Endothelial cell of umbilical vein (primary cell): Measurements from ENCODE around the gene VDR. TPM values are rescaled to one million over a fixed set of nuclear protein-coding genes. Genes with fewer than 3 reads are reported as not detected.

Experiments
- BruUV-seq: library from RNA; stranded (reverse); fragments of 400-500 nt; replicated peaks from 2 replicates; lab custom pipeline; 2021; lab: Mats Ljungman, UMichigan
- CTCF ChIA-PET: fragments of 300-600, 350-600 bp; sonication (Branson Sonifier 250); formaldehyde crosslinking; loops from one replicate; lab custom pipeline; 2021; ENCODE audit warnings: antibody characterized with exemption, inconsistent platforms; lab: Charles Lee
- POLR2A ChIA-PET: fragments of 300-600, 350-600 bp; sonication (Branson Sonifier 250); formaldehyde crosslinking; loops from one replicate; lab custom pipeline; 2021; ENCODE audit warnings: antibody characterized with exemption, inconsistent platforms; lab: Charles Lee
- DNase-seq: peaks from one replicate; pipeline ENCODE4 v3.0.0-alpha.2; 2011; ENCODE audit warnings: low read depth, low spot score
- FAIRE-seq: peaks from 2 replicates; lab custom pipeline; 2011; peaks lifted over from hg19 to GRCh38; lab: Jason Lieb, UNC
- H2AFZ ChIP-seq: 2 replicates; pipeline ENCODE4 v1.6.0; 2012; ENCODE audit warnings: low read depth, low read length, control low read depth, inconsistent platforms
- H3K27ac ChIP-seq: 2 replicates; pipeline ENCODE4 v1.5.1; 2011; ENCODE audit warnings: low read depth, mild to moderate bottlenecking, control low read depth, low read length, moderate library complexity; ENCODE audit not compliant: insufficient read depth
- H3K27me3 ChIP-seq, 2 experiments: 2 replicates each; pipeline versions ENCODE4 v1.6.0 to v1.6.1; 2011; ENCODE audit warnings: low read length in 2 of 2, mixed read lengths in 1 of 2; ENCODE audit not compliant: control insufficient read depth in 2 of 2, insufficient read depth in 2 of 2
- H3K36me3 ChIP-seq, 2 experiments: 2 replicates in 1 of 2; 3 replicates in 1 of 2; pipeline ENCODE4 v1.5.1; 2011; ENCODE audit warnings: low read length in 2 of 2, mild to moderate bottlenecking in 1 of 2, moderate library complexity in 1 of 2; ENCODE audit not compliant: control insufficient read depth in 2 of 2, insufficient read depth in 2 of 2; ENCODE audit errors: extremely low read depth in 1 of 2
- H3K4me1 ChIP-seq: 3 replicates; pipeline ENCODE4 v1.5.1; 2011; ENCODE audit warnings: mild to moderate bottlenecking, low read length; ENCODE audit not compliant: control insufficient read depth, insufficient read depth; ENCODE audit errors: extremely low read depth
- H3K4me2 ChIP-seq: 2 replicates; pipeline ENCODE4 v1.6.1; 2011; ENCODE audit warnings: low read length, control low read depth, mixed read lengths; ENCODE audit not compliant: insufficient read depth
- H3K4me3 ChIP-seq, 3 experiments: fragments of 200-600 bp in 1 of 3; sonication (generic), shearing (Covaris generic) in 1 of 3; replicated peaks in 1 of 3; 2 replicates each; pipeline ENCODE4 v1.5.1; 2011 to 2016; ENCODE audit warnings: control low read depth in 3 of 3, low read length in 3 of 3, mild to moderate bottlenecking in 2 of 3, inconsistent platforms in 1 of 3, low read depth in 1 of 3, moderate library complexity in 1 of 3; ENCODE audit not compliant: insufficient read depth in 1 of 3
- H3K79me2 ChIP-seq: 2 replicates; pipeline ENCODE4 v1.6.0; 2012; ENCODE audit warnings: low read length, inconsistent platforms; ENCODE audit not compliant: control insufficient read depth, insufficient read depth
- H3K9ac ChIP-seq: replicated peaks from 2 replicates; pipeline ENCODE3; 2011; ENCODE audit warnings: low read length, control low read depth; ENCODE audit not compliant: insufficient read depth; ENCODE audit errors: extremely low read depth
- H3K9me1 ChIP-seq: replicated peaks from 3 replicates; pipeline ENCODE4 v1.6.0; 2011; ENCODE audit warnings: mild to moderate bottlenecking, low read length; ENCODE audit not compliant: control insufficient read depth, insufficient read depth; ENCODE audit errors: extremely low read depth
- H3K9me3 ChIP-seq: replicated peaks from 2 replicates; pipeline ENCODE4 v1.5.1; 2012; ENCODE audit warnings: low read length, inconsistent platforms; ENCODE audit not compliant: control insufficient read depth, insufficient read depth
- H4K20me1 ChIP-seq: replicated peaks from 2 replicates; pipeline ENCODE3; 2011; ENCODE audit warnings: mild to moderate bottlenecking, low read length; ENCODE audit not compliant: control insufficient read depth, insufficient read depth; ENCODE audit errors: extremely low read depth
- EZH2 ChIP-seq: IDR thresholded peaks from 2 replicates; pipeline ENCODE4 v1.6.1; 2012; ENCODE audit warnings: borderline replicate concordance, low read depth, mild to moderate bottlenecking, moderate library complexity, low read length, inconsistent platforms; ENCODE audit not compliant: severe bottlenecking
- FOS ChIP-seq: IDR thresholded peaks from 2 replicates; pipeline ENCODE4 v1.6.1; 2011; ENCODE audit warnings: mild to moderate bottlenecking, low read length, moderate library complexity, borderline replicate concordance; ENCODE audit not compliant: insufficient read depth
- GATA2 ChIP-seq: IDR thresholded peaks from 2 replicates; pipeline ENCODE4 v1.7.0; 2011; ENCODE audit warnings: low read depth, mild to moderate bottlenecking, moderate library complexity, mixed read lengths, low read length; ENCODE audit not compliant: insufficient read length, insufficient read depth
- JUN ChIP-seq: IDR thresholded peaks from 2 replicates; pipeline ENCODE4 v1.6.1; 2011; ENCODE audit warnings: borderline replicate concordance, low read depth; ENCODE audit not compliant: insufficient read length, insufficient read depth
- MYC ChIP-seq: IDR thresholded peaks from one replicate; pipeline ENCODE4 v1.6.1; 2011; ENCODE audit warnings: mild to moderate bottlenecking, low read depth, low read length
- POLR2A ChIP-seq: IDR thresholded peaks from 2 replicates; pipeline ENCODE4 v1.6.1; 2012; ENCODE audit warnings: low read depth, mild to moderate bottlenecking, control low read depth, low read length
- POLR2AphosphoS5 ChIP-seq: IDR thresholded peaks from 2 replicates; pipeline ENCODE4 v1.6.1; 2012; ENCODE audit warnings: low read depth, mild to moderate bottlenecking, control low read depth, low read length, moderate library complexity; ENCODE audit not compliant: insufficient read depth
- dilution Hi-C: fragments of 300-500 bp; cut with MboI; formaldehyde crosslinking; loops from one replicate; pipeline ENCODE4 v1.15.0; 2019; ENCODE audit warnings: low sequenced_read_pairs; ENCODE audit not compliant: extremely low pct_ligation_motif_present
- intact Hi-C: fragments of 100-400 bp; cut with micrococcal nuclease; formaldehyde crosslinking; loops from one replicate; pipeline ENCODE4 v1.10.0; 2022
- polyA plus RNA-seq, 4 experiments: library from polyadenylated mRNA; depleted of rRNA in 3 of 4; stranded (reverse) in 3 of 4; unstranded in 1 of 4; fragments of >200 nt; gene quantifications; 2 replicates each; pipeline versions ENCODE4 v1.2.1 to v1.2.3, GENCODE V29; 2011 to 2012; ENCODE audit warnings: missing spikeins in 1 of 4
- total RNA-seq: library from RNA; stranded (reverse); gene quantifications from 2 replicates; pipeline ENCODE4 v1.2.3, GENCODE V29; 2021
- TF ChIP-seq, protein P1 (sequence below), 2 donors: IDR thresholded peaks; 1 replicate in 1 of 2; 2 replicates in 1 of 2; pipeline ENCODE4 v1.5.1; 2011; ENCODE audit warnings: low read length in 2 of 2, mild to moderate bottlenecking in 2 of 2, moderate library complexity in 2 of 2, control low read depth in 1 of 2, inconsistent platforms in 1 of 2, low read depth in 1 of 2; ENCODE audit not compliant: insufficient read depth in 1 of 2; ENCODE audit errors: extremely low read depth in 1 of 2
- TF ChIP-seq, protein P2 (sequence below): IDR thresholded peaks from 2 replicates; pipeline ENCODE4 v1.6.1; 2011; ENCODE audit not compliant: insufficient read depth, insufficient read length

The VDR gene
- total and polyA plus RNA-seq, 2 donors (not counting 3 experiments of a cell fraction or from before 2014, with no cell fraction given), result 0.73 to 0.91 TPM

DNA sequence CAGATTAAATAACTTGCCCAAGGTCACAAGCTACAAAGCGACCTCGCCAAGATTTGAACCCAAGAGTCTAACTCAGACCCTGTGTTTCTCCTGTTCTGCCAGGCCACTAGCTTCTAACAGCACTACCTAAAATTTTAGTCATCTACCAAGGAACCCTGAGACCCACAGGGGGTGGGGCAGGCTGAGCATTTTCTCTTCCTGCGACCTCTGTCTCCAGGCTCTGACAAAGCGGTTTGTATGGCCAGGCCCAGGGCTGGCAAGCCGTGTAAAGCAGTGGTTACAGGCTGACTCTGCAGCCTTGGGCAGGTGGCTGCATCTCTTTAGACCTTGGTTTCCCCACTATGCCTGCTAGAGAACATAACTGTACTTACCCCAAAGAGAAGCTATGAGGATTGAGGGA is 5.3 kb downstream of the VDR start:
- no peak overlapping the region for H3K4me3 ChIP-seq
- dilution Hi-C loops (no loop called here), intact Hi-C loops (no loop called here)
- H3K27ac ChIP-seq, result no peak overlapping the region
- H4K20me1 ChIP-seq, result no peaks in the 10 kb centered on the region
- no peaks in the 10 kb centered on the region for H3K36me3 ChIP-seq
- H3K9me1 ChIP-seq, result no peaks in the 10 kb centered on the region
- FAIRE-seq, result no peak
- H3K4me1 ChIP-seq, result peaks cover 19% of the 10 kb centered on the region
- no peaks in the 10 kb centered on the region for H3K27me3 ChIP-seq
- ChIA-PET POLR2A (no interaction called here), CTCF (interaction anchor here (1.0 to 2.9 kb wide), 4 partner anchors 15 to 265 kb away, joined by 3 to 10 read pairs (median 4); partner anchors contain the start of gene TMEM106C)
- no peak for TF ChIP-seq POLR2AphosphoS5
- TF ChIP-seq, protein P1, sequence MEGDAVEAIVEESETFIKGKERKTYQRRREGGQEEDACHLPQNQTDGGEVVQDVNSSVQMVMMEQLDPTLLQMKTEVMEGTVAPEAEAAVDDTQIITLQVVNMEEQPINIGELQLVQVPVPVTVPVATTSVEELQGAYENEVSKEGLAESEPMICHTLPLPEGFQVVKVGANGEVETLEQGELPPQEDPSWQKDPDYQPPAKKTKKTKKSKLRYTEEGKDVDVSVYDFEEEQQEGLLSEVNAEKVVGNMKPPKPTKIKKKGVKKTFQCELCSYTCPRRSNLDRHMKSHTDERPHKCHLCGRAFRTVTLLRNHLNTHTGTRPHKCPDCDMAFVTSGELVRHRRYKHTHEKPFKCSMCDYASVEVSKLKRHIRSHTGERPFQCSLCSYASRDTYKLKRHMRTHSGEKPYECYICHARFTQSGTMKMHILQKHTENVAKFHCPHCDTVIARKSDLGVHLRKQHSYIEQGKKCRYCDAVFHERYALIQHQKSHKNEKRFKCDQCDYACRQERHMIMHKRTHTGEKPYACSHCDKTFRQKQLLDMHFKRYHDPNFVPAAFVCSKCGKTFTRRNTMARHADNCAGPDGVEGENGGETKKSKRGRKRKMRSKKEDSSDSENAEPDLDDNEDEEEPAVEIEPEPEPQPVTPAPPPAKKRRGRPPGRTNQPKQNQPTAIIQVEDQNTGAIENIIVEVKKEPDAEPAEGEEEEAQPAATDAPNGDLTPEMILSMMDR (IDR thresholded peaks at IDR 0.05; ENCODE audit: extremely low read depth in 1 of 2, insufficient read depth in 1 of 2, low read depth in 1 of 2, low read length in 2 of 2), result no peak
- no peak for TF ChIP-seq JUN
- TF ChIP-seq FOS, result no peak
- TF ChIP-seq GATA2, result no peak
- TF ChIP-seq MYC, result no peak
- TF ChIP-seq, protein P2, sequence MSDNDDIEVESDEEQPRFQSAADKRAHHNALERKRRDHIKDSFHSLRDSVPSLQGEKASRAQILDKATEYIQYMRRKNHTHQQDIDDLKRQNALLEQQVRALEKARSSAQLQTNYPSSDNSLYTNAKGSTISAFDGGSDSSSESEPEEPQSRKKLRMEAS, result no peak
- TF ChIP-seq EZH2, result no peak
- TF ChIP-seq POLR2A, result no peak
- no peaks in the 10 kb centered on the region for H3K9me3 ChIP-seq
- DNase-seq, result no peak
- no TSS peak for BruUV-seq
- H3K9ac ChIP-seq, result no peak overlapping the region
- no peaks in the 10 kb centered on the region for H3K79me2 ChIP-seq
- no peak overlapping the region for H3K4me2 ChIP-seq
- no peak overlapping the region for H2AFZ ChIP-seq
